ENCODE data around the gene ARHGAP23. TPM values are rescaled to one million over a fixed set of nuclear protein-coding genes. Genes with fewer than 3 reads are reported as not detected.
A peak's percentile ranks its signal among the peaks of the same experiment; 100 is the strongest.
"Not testable (repeated sequence)": the region's sequence is repeated elsewhere in the genome, so short reads cannot be mapped to it uniquely, and the experiment has no call there.

The ARHGAP23 gene
- total and polyA plus RNA-seq, 4 donors = 18.3 to 91.7 (median 39.2) TPM

GRCh38 chr17:38467491-38467890 is 39.2 kb downstream of the ARHGAP23 start:
- Histone ChIP-seq H3K27me3 (ENCODE audit: control insufficient read depth in 3 of 3, insufficient read depth in 3 of 3, low read length in 2 of 3) (no peaks in the 10 kb centered on the region), H3K36me3 (ENCODE audit: control insufficient read depth in 4 of 4, insufficient read depth in 4 of 4, low read length in 4 of 4) (peaks cover 13 to 38% (median 23%) of the 10 kb centered on the region in 4 donors), H3K9ac (ENCODE audit: insufficient read depth in 1 of 2, low read length in 2 of 2) (no peak overlapping the region), H3K4me3 (no peak overlapping the region), H3K27ac (ENCODE audit: low read depth in 1 of 2, low read length in 1 of 2) (no peak overlapping the region), H3K4me1 (ENCODE audit: control insufficient read depth in 5 of 5, insufficient read depth in 5 of 5, low read length in 5 of 5) (peaks cover 2 to 31% (median 15%) of the 10 kb centered on the region in 5 donors), H3K9me3 (ENCODE audit: control insufficient read depth in 4 of 4, insufficient read depth in 3 of 4, low read length in 3 of 4) (peaks cover 0 to 2% (median 0%) of the 10 kb centered on the region in 4 donors)
- ATAC-seq (ENCODE audit: insufficient read depth, low FRiP score) = no peak
- no peak for DNase-seq
- TF ChIP-seq CTCF (IDR thresholded peaks at IDR 0.05; ENCODE audit: control extremely low read depth, extremely low read depth) = no peak
- WGBS, 2 donors = 0 to 52% methylated on average over 1 of the region's 1 CpG

- H3K27ac ChIP-seq (ENCODE audit: low read depth in 1 of 2, low read length in 1 of 2) = no peak overlapping the region
- ATAC-seq (ENCODE audit: insufficient read depth, low FRiP score) (no peak), DNase-seq (no peak)
- peaks cover 0 to 2% (median 0%) of the 10 kb centered on the region in 4 donors for H3K9me3 ChIP-seq (ENCODE audit: control insufficient read depth in 4 of 4, insufficient read depth in 3 of 4, low read length in 3 of 4)
- H3K4me3 ChIP-seq = no peak overlapping the region
- H3K4me1 ChIP-seq (ENCODE audit: control insufficient read depth in 5 of 5, insufficient read depth in 5 of 5, low read length in 5 of 5) = peaks cover 0 to 20% (median 7%) of the 10 kb centered on the region in 5 donors
- peaks cover 10 to 42% (median 14%) of the 10 kb centered on the region in 4 donors for H3K36me3 ChIP-seq (ENCODE audit: control insufficient read depth in 4 of 4, insufficient read depth in 4 of 4, low read length in 4 of 4)
- H3K9ac ChIP-seq (ENCODE audit: insufficient read depth in 1 of 2, low read length in 2 of 2) = no peak overlapping the region
- no peaks in the 10 kb centered on the region for H3K27me3 ChIP-seq (ENCODE audit: control insufficient read depth in 3 of 3, insufficient read depth in 3 of 3, low read length in 2 of 3)
- TF ChIP-seq CTCF (IDR thresholded peaks at IDR 0.05; ENCODE audit: control extremely low read depth, extremely low read depth) = no peak
- 79 to 83% methylated on average over 20 of the region's 20 CpGs for WGBS, 2 donors
These were observed 41.6 kb downstream of the ARHGAP23 start for GRCh38 chr17:38469875-38470274.

- H3K4me3 ChIP-seq; H3K9ac ChIP-seq (ENCODE audit: insufficient read depth in 1 of 2, low read length in 2 of 2); H3K27ac ChIP-seq (ENCODE audit: low read depth in 1 of 2, low read length in 1 of 2); ATAC-seq (ENCODE audit: insufficient read depth, low FRiP score); H3K9me3 ChIP-seq (ENCODE audit: control insufficient read depth in 4 of 4, insufficient read depth in 3 of 4, low read length in 3 of 4); H3K27me3 ChIP-seq (ENCODE audit: control insufficient read depth in 3 of 3, insufficient read depth in 3 of 3, low read length in 2 of 3): not testable (repeated sequence)
- H3K4me1 ChIP-seq (ENCODE audit: control insufficient read depth in 5 of 5, insufficient read depth in 5 of 5, low read length in 5 of 5) = peaks cover 0 to 11% (median 2%) of the 10 kb centered on the region in 5 donors
- H3K36me3 ChIP-seq (ENCODE audit: control insufficient read depth in 4 of 4, insufficient read depth in 4 of 4, low read length in 4 of 4) = peaks cover 10 to 40% (median 15%) of the 10 kb centered on the region in 4 donors
- 47 to 49% methylated on average over 8 of the region's 8 CpGs for WGBS, 2 donors
- peak in 1 of 3 donors; percentile 35 for DNase-seq
These were observed 43.0 kb downstream of the ARHGAP23 start for GRCh38 chr17:38471253-38471652.

GRCh38 chr17:38474666-38475065 is 46.4 kb downstream of the ARHGAP23 start:
- not testable (repeated sequence) for H3K4me1 ChIP-seq (ENCODE audit: control insufficient read depth in 5 of 5, insufficient read depth in 5 of 5, low read length in 5 of 5); H3K27ac ChIP-seq (ENCODE audit: low read depth in 1 of 2, low read length in 1 of 2); ATAC-seq (ENCODE audit: insufficient read depth, low FRiP score); H3K27me3 ChIP-seq (ENCODE audit: control insufficient read depth in 3 of 3, insufficient read depth in 3 of 3, low read length in 2 of 3); H3K9ac ChIP-seq (ENCODE audit: insufficient read depth in 1 of 2, low read length in 2 of 2); H3K9me3 ChIP-seq (ENCODE audit: control insufficient read depth in 4 of 4, insufficient read depth in 3 of 4, low read length in 3 of 4); H3K4me3 ChIP-seq
- DNase-seq = peak; percentile 47 to 55 (median 53)
- WGBS, 2 donors = 57 to 61% methylated on average over 7 to 8 of the region's 8 CpGs
- peaks cover 7 to 38% (median 8%) of the 10 kb centered on the region in 4 donors for H3K36me3 ChIP-seq (ENCODE audit: control insufficient read depth in 4 of 4, insufficient read depth in 4 of 4, low read length in 4 of 4)
